Measurements from ENCODE around the gene OSBPL2.

Gene OSBPL2

GRCh38 chr20:62252342-62252966, 14.1 kb downstream of the OSBPL2 start:
- no peak for DNase-seq (ENCODE audit: low read depth)
- TF ChIP-seq CTCF (conservative IDR thresholded peaks at IDR 0.05; ENCODE audit: low read depth, low read length), result no peak
- no peak overlapping the region for H3K4me3 ChIP-seq (ENCODE audit: low read length)

GRCh38 chr20:62253398-62253797, 15.1 kb downstream of the OSBPL2 start:
- TF ChIP-seq CTCF (conservative IDR thresholded peaks at IDR 0.05; ENCODE audit: low read depth, low read length), result no peak
- DNase-seq (ENCODE audit: low read depth), result no peak

GRCh38 chr20:62254021-62254724, 15.9 kb downstream of the OSBPL2 start:
- no peak overlapping the region for H3K4me3 ChIP-seq (ENCODE audit: low read length)
- no peak for DNase-seq (ENCODE audit: low read depth)
- TF ChIP-seq CTCF (conservative IDR thresholded peaks at IDR 0.05; ENCODE audit: low read depth, low read length), result no peak

More at GRCh38 chr20:62253398-62253797, 15.1 kb downstream of the OSBPL2 start:
- no peak overlapping the region for H3K4me3 ChIP-seq (ENCODE audit: low read length)

- H3K4me3 ChIP-seq (ENCODE audit: low read length), result no peak overlapping the region
- no peak for DNase-seq (ENCODE audit: low read depth)
- TF ChIP-seq CTCF (conservative IDR thresholded peaks at IDR 0.05; ENCODE audit: low read depth, low read length), result no peak
Measured at GRCh38 chr20:62255976-62256375, 17.7 kb downstream of the OSBPL2 start.

GRCh38 chr20:62258499-62259293, 20.4 kb downstream of the OSBPL2 start:
- no peak overlapping the region for H3K4me3 ChIP-seq (ENCODE audit: low read length)
- no peak for DNase-seq (ENCODE audit: low read depth)
- TF ChIP-seq CTCF (conservative IDR thresholded peaks at IDR 0.05; ENCODE audit: low read depth, low read length), result no peak

GRCh38 chr20:62259294-62259565, 20.9 kb downstream of the OSBPL2 start:
- DNase-seq (ENCODE audit: low read depth), result no peak
- no peak for TF ChIP-seq CTCF (conservative IDR thresholded peaks at IDR 0.05; ENCODE audit: low read depth, low read length)
- no peak overlapping the region for H3K4me3 ChIP-seq (ENCODE audit: low read length)
